GM19468 (cell line): ENCODE data around the gene CAMK4.

Experiments used
- ATAC-seq: cut with Tn5 transposase; IDR thresholded peaks from one replicate; pipeline ENCODE4 v1.9.1; 2021; ENCODE audit warnings: mild to moderate bottlenecking, moderate library complexity, moderate number of reproducible peaks; ENCODE audit not compliant: unreplicated experiment; ENCODE audit errors: extremely low read depth

CAMK4 gene

DNA sequence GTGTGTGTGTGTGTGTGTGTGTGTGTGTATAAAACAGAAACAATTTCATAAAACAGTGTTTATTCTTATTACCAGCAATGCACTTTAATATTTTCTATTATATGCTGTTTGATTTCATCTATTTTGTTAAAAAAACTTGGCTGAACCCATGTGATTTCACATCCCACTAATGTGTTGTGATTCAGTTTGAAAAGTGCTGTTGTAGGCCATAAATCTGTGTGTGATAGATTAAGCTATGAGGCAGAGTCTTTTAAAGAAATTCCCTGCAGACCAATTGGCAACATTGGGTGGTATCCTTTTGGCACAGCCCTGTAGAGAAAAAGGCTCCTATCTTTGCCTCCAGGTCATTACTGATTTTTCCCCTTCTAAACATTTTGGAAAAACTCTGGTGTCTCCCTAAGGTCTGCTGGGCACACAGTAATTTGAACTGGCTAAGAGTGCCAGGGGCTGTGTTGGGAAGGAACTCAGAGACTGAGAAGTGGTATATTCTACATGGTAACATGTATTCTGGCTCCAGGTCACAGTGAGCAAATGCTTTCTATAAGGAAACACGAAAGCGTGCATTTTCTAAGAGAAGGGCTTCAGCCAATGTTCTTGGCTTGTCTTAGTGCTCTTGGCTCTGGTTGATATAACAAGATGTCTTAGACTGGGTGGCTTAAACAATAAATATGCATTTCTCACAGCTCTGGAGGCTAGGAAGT, 4.5 kb downstream of the CAMK4 start:
- ATAC-seq = no peak

DNA sequence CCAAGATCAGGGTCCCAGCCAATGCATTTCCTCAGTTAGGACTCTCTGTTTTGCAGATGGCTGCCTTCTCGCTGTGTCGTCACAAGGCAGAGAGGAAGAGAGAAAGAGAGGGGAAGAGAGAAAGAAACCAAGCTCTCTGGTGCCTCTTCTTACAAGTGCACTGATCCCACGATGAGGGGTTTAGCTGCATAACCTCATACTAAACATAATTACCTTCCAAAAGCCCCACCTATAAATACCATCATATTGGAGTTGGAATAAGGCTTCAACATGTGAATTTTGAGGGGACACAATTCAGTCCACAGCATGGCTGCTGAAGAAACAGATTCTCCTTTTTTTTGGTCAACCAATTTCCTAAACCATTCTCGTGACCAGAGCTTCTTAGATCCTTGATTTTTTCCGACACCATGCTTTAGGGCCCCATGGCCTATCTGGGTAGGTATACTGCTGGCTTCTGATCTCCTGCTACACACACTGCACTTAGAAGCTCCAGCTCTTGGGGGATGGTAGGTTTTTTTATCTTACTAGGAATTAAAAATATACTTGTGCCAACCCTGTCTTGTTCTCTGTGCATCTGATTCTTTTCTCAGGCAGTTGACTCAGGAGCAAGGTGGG, 5.1 kb downstream of the CAMK4 start:
- ATAC-seq = no peak

GRCh38 chr5:111229871-111230810, 6.0 kb downstream of the CAMK4 start:
- ATAC-seq = peak; percentile 11

DNA sequence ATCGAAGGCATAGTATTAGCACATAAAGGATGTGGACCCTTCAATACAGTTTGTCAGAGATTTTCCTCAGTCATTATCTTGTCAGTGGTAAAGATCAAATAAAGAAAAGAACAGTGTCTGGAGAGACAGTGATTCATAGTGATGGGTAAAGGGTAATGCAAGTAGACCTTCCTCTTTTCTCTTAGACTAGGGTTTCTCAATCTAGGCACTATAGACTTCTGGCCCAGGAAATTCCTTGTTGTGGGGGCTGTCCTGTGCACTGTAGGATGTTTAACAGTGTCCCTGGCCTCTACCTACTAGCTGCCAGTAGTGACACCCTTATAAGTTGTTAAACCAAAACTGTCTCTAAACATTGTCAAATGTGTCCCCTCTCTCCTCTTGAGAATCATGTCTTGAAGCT, 6.9 kb downstream of the CAMK4 start:
- ATAC-seq = no peak

GRCh38 chr5:111232311-111233051, 8.3 kb downstream of the CAMK4 start:
- no peak for ATAC-seq

- ATAC-seq = no peak
Observed at GRCh38 chr5:111233052-111233374, 8.8 kb downstream of the CAMK4 start.

DNA sequence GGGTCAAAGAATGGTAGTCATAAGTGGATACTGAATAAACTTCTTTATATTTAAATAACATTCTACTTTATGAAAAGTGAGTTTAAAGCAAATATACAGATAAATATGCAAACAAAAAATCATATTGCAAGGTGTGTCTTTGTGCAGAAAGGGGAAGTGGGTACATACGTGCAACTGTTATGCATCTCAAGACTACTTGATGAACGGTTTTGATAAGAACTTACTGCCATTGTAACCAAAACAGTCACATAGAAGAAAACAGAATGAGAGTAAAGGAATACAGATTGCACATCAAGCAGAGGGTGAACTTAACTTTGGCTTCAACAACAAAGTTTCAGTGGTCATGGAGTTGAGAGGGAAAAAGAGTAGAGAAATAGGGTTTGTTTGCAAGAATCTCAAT, 9.9 kb downstream of the CAMK4 start:
- ATAC-seq = peak; percentile 26

DNA sequence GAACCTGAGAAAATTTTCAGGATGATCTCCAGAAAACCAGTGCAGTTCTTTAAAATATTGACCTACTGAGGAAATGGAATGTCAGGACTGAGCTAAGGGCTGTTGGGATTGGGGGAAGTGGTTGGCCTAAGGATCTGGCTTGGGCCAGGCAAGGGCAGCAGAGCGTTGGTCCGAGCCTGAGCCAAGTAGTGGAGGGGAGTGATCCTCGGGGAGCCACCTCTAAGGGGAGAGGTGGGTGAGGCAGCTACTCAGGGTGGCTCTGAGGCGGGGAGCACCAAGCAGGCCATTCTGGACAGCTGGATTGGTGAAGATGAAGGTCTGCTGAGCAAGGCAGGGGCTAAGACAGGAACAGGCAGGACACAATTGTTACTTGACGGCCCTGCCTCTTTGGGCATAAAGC, 11.5 kb downstream of the CAMK4 start:
- no peak for ATAC-seq

DNA sequence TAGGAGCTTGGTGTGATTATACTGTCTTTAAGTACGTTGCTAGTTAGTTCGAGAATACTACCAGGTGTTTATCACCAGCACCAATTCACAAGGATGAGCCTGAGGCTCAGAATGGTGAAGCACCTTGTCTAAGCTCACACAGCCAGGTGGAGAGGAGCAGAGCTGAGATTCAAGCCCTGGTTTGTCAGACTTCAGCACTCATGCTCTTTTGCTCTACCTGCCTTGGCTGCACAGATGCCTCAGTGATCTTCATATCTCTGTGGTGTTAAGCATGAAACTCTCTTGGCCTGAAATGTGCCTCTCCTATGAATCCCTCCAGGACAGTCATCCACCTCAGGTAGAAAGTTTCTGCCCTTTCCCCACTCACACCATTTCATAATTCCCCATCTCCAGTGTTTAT, 12.2 kb downstream of the CAMK4 start:
- no peak for ATAC-seq

DNA sequence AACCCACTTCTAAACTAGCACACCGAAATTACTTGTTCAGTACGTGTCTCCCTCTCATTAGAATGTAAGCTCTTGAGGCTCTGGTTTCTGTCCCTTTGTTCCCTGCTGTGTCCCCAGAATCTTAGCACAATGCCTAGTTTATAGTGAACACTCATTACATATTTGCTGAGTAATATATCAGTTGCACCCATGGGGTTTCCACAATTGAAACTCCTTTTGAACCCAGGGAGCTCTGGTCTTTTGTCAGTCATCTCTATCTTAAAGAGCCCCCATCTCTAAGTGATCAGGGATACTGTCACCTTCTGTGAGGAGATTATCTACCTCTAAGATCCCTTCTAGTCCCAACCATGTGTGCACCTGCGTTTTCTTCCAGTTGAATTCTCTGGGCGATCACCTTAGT, 12.8 kb downstream of the CAMK4 start:
- no peak for ATAC-seq

GRCh38 chr5:111237470-111237869, 13.3 kb downstream of the CAMK4 start:
- no peak for ATAC-seq

DNA sequence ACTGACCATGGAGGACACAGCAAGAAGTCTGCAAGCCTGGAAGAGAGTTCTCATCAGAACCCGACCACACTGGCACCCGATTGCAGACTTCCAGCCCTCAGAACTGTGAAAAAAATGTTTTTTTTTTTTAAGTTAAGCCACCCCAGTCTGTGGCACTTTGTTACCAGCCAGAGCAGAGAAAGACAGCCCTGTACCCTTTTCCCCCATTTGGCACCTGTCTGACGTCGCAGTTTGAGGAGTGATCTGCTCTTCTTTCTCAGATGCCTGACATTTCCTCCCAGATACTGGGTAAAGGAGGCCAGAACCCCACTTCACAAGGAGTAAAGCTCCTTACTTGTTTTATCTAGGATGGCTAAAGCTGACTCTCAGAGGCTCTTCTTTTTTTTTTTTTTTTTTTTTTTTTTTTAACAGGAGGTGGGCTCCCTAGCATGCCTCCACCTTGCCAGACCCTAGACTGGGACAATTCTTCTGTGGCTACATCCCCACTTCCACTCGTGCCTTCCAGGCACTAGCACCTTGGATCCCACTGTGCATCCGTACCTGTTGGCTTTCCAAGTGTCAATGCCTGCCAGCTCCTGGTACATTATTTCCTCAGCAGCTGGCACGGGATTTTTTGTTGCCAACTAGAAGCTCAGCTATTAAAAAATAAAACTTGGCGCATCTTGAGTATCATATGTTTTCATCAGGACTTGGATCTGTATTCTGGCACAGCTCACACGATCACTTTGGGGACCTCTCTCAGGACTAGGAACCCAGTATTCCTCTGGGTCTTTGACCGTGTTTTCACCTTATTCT, 14.4 kb downstream of the CAMK4 start:
- ATAC-seq = no peak

GRCh38 chr5:111241696-111242095, 17.5 kb downstream of the CAMK4 start:
- ATAC-seq = no peak

DNA sequence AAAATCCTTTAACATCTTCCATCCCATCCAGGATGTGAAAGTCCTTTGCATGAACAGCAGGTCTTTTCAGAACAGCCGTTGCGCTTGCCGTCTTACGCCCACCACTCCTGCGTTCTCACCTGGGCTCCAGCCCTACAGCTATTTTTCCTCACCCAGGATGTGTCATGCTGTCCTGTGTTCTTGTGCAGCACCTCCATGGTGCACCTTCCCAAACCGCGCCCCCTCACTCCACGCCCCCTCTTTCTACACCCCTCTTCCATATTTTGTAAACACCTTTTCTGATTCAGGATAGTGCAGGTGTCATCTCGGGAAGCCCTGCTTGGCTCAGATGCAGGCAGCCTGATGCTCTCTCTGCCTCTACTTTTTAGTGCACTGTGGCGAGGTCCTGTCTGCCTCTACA, 18.4 kb downstream of the CAMK4 start:
- ATAC-seq = no peak

GRCh38 chr5:111243318-111243717, 19.1 kb downstream of the CAMK4 start:
- ATAC-seq = no peak

GRCh38 chr5:111245654-111246053, 21.5 kb downstream of the CAMK4 start:
- no peak for ATAC-seq

GRCh38 chr5:111246459-111246858, 22.3 kb downstream of the CAMK4 start:
- no peak for ATAC-seq

GRCh38 chr5:111248571-111248970, 24.4 kb downstream of the CAMK4 start:
- no peak for ATAC-seq

DNA sequence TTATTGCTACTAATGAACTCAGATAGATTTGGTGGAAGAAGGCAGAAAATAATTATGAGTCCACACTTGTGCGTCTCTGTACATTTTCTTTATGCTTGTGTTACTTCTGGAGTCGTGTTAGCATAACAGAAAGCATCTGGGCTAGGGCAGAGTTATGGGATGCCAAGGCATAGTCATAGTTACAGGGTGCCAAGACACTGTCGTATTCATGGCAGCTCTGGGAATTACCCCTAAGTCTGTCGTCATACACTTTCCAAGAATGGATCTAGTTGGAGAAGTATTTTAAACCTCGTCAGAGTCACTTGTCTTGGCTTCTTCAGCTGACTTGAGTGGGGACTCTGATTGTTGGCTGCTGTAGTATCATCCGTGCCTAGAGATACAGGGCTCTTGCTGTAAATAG, 27.7 kb downstream of the CAMK4 start:
- no peak for ATAC-seq
